AG10803 (cell line): Measurements from ENCODE around the gene TAL1.

Experiments
- DNase-seq: peaks from one replicate; pipeline ENCODE4 v3.0.0; 2010; ENCODE audit warnings: low read depth
- H3K4me3 ChIP-seq: 2 replicates; pipeline ENCODE4 v1.5.1; 2011; ENCODE audit warnings: mild to moderate bottlenecking, low read length, control low read depth
- CTCF ChIP-seq: conservative IDR thresholded peaks from 2 replicates; pipeline ENCODE4 v1.5.1; 2011; ENCODE audit warnings: mild to moderate bottlenecking, low read length, control low read depth, inconsistent platforms

Gene TAL1

DNA sequence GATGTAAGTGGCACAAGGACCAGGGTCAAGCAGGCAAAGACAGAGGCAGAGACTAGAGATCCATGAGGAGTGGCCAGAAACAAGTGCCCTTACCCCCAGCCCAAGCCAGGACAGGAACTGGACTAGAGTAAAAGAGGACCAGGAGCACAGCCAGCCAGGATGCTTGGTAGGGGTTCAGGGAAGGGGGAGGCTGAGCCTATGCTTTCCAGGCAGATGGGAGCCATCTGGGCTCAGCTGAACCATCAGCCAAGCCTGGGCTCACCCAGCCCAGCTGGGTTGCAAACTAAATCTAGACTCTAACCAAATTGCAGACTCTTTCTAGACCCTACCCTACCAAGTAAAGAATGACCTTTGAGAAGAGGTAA, 57.4 kb downstream of the TAL1 start:
- no peak for DNase-seq
- no peak for TF ChIP-seq CTCF

GRCh38 chr1:47172782-47173181, 59.2 kb downstream of the TAL1 start:
- no peak for DNase-seq
- TF ChIP-seq CTCF, result no peak
- H3K4me3 ChIP-seq, result no peak overlapping the region

More for the DNA sequence above, 57.4 kb downstream of the TAL1 start:
- H3K4me3 ChIP-seq, result no peak overlapping the region
